Heart right ventricle (tissue), 16 donors: ENCODE results near the gene AK2. TPM values are rescaled to one million over a fixed set of nuclear protein-coding genes. Genes with fewer than 3 reads are reported as not detected.
A peak's percentile ranks its signal among the peaks of the same experiment; 100 is the strongest.

Source experiments
- ATAC-seq, 8 donors: fragments of 200-7000 bp; cut with Tn5 transposase; one replicate each; pipeline ENCODE4 v1.9.1; 2020; ENCODE audit warnings: mild to moderate bottlenecking in 8 of 8, moderate library complexity in 8 of 8, moderate number of reproducible peaks in 1 of 8
- DNase-seq, 2 donors: peaks; one replicate each; pipeline ENCODE4 v3.0.0-alpha.2; 2020
- H3K27ac ChIP-seq, 10 donors: fragments of 200-600 bp; sonication (generic) in 2 of 10; one replicate each; pipeline versions ENCODE4 v1.5.0 to v1.8.0; 2020 to 2022; ENCODE audit warnings: mild to moderate bottlenecking in 3 of 10
- H3K27me3 ChIP-seq, 7 donors: fragments of 200-600 bp; one replicate each; pipeline ENCODE4 v1.8.0; 2021 to 2022; ENCODE audit warnings: mild to moderate bottlenecking in 2 of 7
- H3K36me3 ChIP-seq, 9 donors: fragments of 200-600 bp; sonication (generic) in 1 of 9; one replicate each; pipeline versions ENCODE4 v1.5.0 to v1.8.0; 2020 to 2022; ENCODE audit warnings: mild to moderate bottlenecking in 2 of 9
- H3K4me1 ChIP-seq, 9 donors: fragments of 200-600 bp; sonication (generic) in 1 of 9; one replicate each; pipeline versions ENCODE4 v1.5.0 to v1.8.0; 2020 to 2022; ENCODE audit warnings: mild to moderate bottlenecking in 4 of 9
- H3K4me3 ChIP-seq, 10 donors: fragments of 200-600 bp; sonication (generic) in 2 of 10; one replicate each; pipeline versions ENCODE4 v1.5.0 to v1.8.0; 2020 to 2022; ENCODE audit warnings: mild to moderate bottlenecking in 7 of 10, moderate library complexity in 2 of 10
- H3K9me3 ChIP-seq, 11 donors: fragments of 200-600 bp in 10 of 11; sonication (generic) in 2 of 11; one replicate each; pipeline versions ENCODE4 v1.5.0 to v1.8.0; 2013 to 2022; ENCODE audit warnings: mild to moderate bottlenecking in 2 of 11, control low read depth in 1 of 11, moderate library complexity in 1 of 11
- WGBS, 2 donors: extraction: QIAGEN DNeasy Blood & Tissue Kit; methylation state at CpG; one replicate each; pipeline ENCODE4 v1.1.7; 2013; ENCODE audit warnings: inconsistent platforms in 1 of 2; 5-methylcytosine and 5-hydroxymethylcytosine counted together
- intact Hi-C, 10 donors: fragments of 100-400 bp; cut with DNase I; formaldehyde crosslinking; loops; one replicate each; pipeline versions ENCODE4 v1.11.1 to v1.14.2; 2022
- polyA plus RNA-seq, 2 donors: library from polyadenylated mRNA; stranded (reverse); fragments of 200-250 nt; gene quantifications; one replicate each; pipeline ENCODE4 v1.2.3, GENCODE V29; 2013
- total RNA-seq, 10 donors: library from RNA; stranded (reverse); fragmentation: NEBNext Ultra II Directional in 3 of 10; extraction: Animal tissue kit (Norgen Biotek cat#: 25700) in 3 of 10; gene quantifications; one replicate each; pipeline versions ENCODE4 v1.2.1 to v1.2.4, GENCODE V29; 2021 to 2023
- TF ChIP-seq, protein P1 (sequence below), 9 donors: fragments of 200-600 bp; sonication (generic) in 2 of 9; IDR thresholded peaks; one replicate each; pipeline versions ENCODE4 v1.5.0 to v1.8.0; 2021 to 2022; ENCODE audit warnings: antibody characterized with exemption in 9 of 9, mild to moderate bottlenecking in 5 of 9, moderate library complexity in 1 of 9
- donor health status: Arrhythmogenic right ventricular cardiomyopathy.
- donor health status: ischemic (EF 13 %, LVEDD 7.1; RV severe dilation, severe dysfunction).
- donor health status: healthy with polysubstance abuse.
- donor health status: DM: no; HTN: yes; CAD: no.
- donor health status: DM: no; HTN: no; CAD: no.
- donor health status: ischemic (EF 25% LVEDD 6.9; RV normal size, moderate dysfunction).
- donor health status: ischemic (EF 25% LVEDD 5.7; RV mildly dilated, moderate dysfunction).
- donor health status: healthy.
- donor health status: DM: yes; HTN: yes; CAD: no.
- donor health status: Ischemic cardiomyopathy.
- donor health status: ischemic (EF 35%, LVEDD 5.7; RV mildly dilated, moderate dysfunction).
- donor health status: nonischemic (EF 11% LVEDD 7.7; RV severe dilation, severe dysfunction).
- donor health status: DM: yes; HTN: yes; CAD: no.
- donor health status: PGD.
- donor health status: ischemic (EF 29% LVEDD 5.4; RV normal size, mild dysfunction).
- donor health status: nonischemic (EF 23%, LVEDD 6.1; RV moderate dilation, normal function).

Gene AK2
- total and polyA plus RNA-seq, 12 donors, result 93.3 to 305 (median 118) TPM

DNA sequence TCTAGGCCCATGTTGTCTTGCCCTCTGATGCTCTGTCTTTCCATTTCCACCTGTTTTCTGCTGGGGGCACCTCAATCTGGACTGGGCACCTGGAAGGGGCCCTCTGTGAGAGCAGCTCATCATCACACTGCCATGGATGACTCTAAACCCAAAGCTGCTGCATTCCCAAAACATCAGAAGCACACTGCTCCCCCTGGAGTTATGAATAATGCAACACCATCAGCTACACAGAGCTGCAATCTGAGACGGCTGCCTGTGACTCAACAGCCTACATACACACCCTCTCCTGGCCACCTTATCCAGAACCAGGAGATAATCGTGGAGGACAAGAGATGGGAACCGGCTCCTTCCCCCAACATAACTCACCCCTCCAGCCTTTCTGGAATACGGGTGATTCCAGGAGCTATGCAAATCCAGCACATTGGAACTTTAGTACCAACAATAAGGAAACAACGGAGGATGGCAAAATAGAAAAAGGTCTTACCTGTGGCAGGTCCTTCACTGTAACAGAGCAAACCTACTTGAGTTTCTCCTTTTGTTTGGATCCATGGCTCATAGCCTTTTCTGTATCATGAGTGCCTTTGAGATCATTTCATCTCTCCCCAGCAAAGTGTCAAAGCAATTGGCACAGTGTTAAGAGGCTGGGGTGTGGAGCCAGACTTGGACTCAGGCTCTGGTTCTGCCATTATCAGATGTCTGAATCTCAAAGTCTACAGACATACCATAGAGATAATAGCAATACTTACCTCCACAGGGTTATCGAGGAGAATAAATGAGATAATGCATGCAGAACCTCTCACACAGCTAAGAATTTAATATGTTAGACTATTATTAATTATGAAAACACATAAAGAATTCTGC lies 29.3 kb downstream of the AK2 start:
- intact Hi-C loops, result loop anchor here in 3 of 10 donors (5.0 to 10.0 kb wide), 3 partner anchors 40 to 75 kb away; no protein-coding TSS in a partner anchor
- TF ChIP-seq, protein P1, sequence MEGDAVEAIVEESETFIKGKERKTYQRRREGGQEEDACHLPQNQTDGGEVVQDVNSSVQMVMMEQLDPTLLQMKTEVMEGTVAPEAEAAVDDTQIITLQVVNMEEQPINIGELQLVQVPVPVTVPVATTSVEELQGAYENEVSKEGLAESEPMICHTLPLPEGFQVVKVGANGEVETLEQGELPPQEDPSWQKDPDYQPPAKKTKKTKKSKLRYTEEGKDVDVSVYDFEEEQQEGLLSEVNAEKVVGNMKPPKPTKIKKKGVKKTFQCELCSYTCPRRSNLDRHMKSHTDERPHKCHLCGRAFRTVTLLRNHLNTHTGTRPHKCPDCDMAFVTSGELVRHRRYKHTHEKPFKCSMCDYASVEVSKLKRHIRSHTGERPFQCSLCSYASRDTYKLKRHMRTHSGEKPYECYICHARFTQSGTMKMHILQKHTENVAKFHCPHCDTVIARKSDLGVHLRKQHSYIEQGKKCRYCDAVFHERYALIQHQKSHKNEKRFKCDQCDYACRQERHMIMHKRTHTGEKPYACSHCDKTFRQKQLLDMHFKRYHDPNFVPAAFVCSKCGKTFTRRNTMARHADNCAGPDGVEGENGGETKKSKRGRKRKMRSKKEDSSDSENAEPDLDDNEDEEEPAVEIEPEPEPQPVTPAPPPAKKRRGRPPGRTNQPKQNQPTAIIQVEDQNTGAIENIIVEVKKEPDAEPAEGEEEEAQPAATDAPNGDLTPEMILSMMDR (IDR thresholded peaks at IDR 0.05), result peak in 8 of 9 donors; percentile 29 to 56 (median 54)
- no peak overlapping the region for H3K4me3 ChIP-seq
- ATAC-seq (peak in 7 of 8 donors; percentile 31 to 74 (median 56)), DNase-seq (peak in 1 of 2 donors; percentile 30)
- 40 to 56% methylated on average over 6 of the region's 6 CpGs for WGBS, 2 donors
- peak overlapping the region in 4 of 10 donors; percentile 13 to 95 (median 88) for H3K27ac ChIP-seq
- peaks cover 24 to 99% (median 75%) of the 10 kb centered on the region in 9 donors for H3K4me1 ChIP-seq
- H3K36me3 ChIP-seq, result peaks cover 0 to 42% (median 14%) of the 10 kb centered on the region in 9 donors
- no peaks in the 10 kb centered on the region for H3K9me3 ChIP-seq
- H3K27me3 ChIP-seq, result no peaks in the 10 kb centered on the region

DNA sequence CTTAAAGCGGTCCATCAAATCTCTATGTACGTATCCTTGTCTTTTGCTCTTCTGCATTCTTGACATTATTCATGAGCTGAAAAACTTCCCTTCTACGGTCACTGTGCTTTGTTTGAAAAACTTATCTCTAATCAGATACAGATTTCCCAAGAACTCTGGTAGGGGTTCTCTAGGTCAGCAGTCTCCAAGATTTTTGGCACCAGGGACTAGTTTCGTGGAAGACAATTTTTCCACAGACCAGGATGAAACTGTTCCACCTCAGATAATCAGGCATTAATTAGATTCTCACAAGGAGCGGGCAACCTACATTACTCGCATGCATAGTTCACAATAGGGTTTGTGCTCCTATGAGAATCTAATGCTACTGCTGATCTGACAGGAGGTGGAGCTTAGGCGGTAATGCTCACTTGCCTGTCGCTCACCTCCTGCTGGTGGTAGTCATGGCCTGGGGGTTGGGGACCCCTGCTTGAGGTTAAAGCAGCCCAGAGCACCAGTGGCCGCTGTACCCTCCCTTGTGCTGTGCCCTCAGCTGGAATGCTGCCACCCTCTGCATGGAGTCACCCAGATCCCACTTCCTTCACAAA lies 30.8 kb downstream of the AK2 start:
- TF ChIP-seq, protein P1 (IDR thresholded peaks at IDR 0.05), result no peak
- Histone ChIP-seq H3K4me1 (peaks cover 13 to 86% (median 60%) of the 10 kb centered on the region in 9 donors), H3K4me3 (no peak overlapping the region), H3K9me3 (no peaks in the 10 kb centered on the region), H3K27me3 (no peaks in the 10 kb centered on the region), H3K27ac (peak overlapping the region in 1 of 10 donors; percentile 28), H3K36me3 (peaks cover 0 to 30% (median 8%) of the 10 kb centered on the region in 9 donors)
- intact Hi-C loops, result loop anchor here in 3 of 10 donors (5.0 to 10.0 kb wide), 3 partner anchors 39 to 74 kb away; no protein-coding TSS in a partner anchor
- no peak for DNase-seq
- no peak for ATAC-seq
- WGBS, 2 donors, result 68 to 80% methylated on average over 9 of the region's 9 CpGs

DNA sequence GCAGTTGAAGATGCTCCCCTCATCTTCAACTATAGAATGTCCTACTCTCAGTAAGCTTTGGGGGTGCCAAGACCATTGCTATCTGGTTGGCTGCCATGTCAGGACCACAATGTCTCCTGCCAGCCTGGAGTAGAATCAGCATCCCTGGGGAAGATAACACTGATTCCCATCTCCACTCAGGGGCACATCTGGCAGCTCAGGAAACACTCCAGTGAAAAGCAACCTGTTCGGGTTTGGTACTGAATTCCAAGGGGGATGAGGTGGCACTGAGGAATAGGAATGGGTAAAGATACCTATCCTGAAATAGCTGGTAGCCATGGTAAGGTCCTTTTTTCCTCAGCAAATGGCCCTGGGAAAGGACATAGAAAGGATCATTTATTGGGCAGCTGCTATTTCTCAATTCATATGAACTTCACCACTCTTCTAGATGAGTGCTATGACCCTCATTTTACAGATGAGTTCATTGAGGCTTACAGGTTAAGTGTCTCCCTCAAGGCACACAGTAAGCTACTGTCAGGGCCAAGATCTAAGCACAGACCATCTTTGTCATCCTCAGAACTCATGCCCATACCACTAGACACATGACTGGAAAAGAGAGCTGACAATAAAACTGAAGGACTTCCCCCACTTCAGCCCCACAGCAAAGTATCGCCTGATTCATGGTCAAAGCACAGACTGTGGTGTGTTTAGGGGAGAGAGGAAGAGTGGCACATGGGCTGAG lies 31.4 kb downstream of the AK2 start:
- H3K27ac ChIP-seq, result peak overlapping the region in 1 of 10 donors; percentile 28
- TF ChIP-seq, protein P1 (IDR thresholded peaks at IDR 0.05), result no peak
- DNase-seq (no peak), ATAC-seq (no peak)
- H3K27me3 ChIP-seq, result no peaks in the 10 kb centered on the region
- H3K9me3 ChIP-seq, result no peaks in the 10 kb centered on the region
- H3K4me3 ChIP-seq, result no peak overlapping the region
- intact Hi-C loops, result loop anchor here in 3 of 10 donors (5.0 to 10.0 kb wide), 3 partner anchors 38 to 73 kb away; no protein-coding TSS in a partner anchor
- 81 to 88% methylated on average over 2 of the region's 2 CpGs for WGBS, 2 donors
- peaks cover 0 to 25% (median 8%) of the 10 kb centered on the region in 9 donors for H3K36me3 ChIP-seq
- H3K4me1 ChIP-seq, result peaks cover 8 to 86% (median 53%) of the 10 kb centered on the region in 9 donors

DNA sequence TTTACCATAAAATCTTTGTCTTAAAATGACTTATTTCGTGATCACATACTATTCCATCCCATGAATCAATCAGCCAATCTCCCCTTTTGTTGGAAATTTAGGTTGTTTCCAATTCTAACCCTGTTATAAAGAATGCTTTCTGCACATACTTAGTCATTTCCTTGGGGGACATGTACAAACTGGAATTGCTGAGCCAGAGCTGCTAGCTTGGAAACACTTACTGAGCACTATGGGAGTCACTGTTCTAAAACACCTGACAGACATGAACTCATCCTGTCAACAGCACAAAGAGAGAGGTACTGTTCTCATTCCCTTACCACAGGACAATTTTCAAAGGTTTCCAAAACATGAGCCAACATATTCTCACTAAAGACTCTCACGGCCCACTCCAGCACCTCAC lies 32.1 kb downstream of the AK2 start:
- Histone ChIP-seq H3K27ac (peak overlapping the region in 1 of 10 donors; percentile 28), H3K4me3 (no peak overlapping the region), H3K9me3 (no peaks in the 10 kb centered on the region), H3K27me3 (no peaks in the 10 kb centered on the region), H3K36me3 (peaks cover 0 to 23% (median 8%) of the 10 kb centered on the region in 9 donors), H3K4me1 (peaks cover 5 to 81% (median 47%) of the 10 kb centered on the region in 9 donors)
- intact Hi-C loops, result loop anchor here in 3 of 10 donors (5.0 to 10.0 kb wide), 3 partner anchors 37 to 72 kb away; no protein-coding TSS in a partner anchor
- no peak for DNase-seq
- ATAC-seq, result no peak
- TF ChIP-seq, protein P1 (IDR thresholded peaks at IDR 0.05), result no peak
- 80 to 83% methylated on average over 2 of the region's 2 CpGs for WGBS, 2 donors
